OCI-LY3 (cell line): Measurements from ENCODE around the gene NEK9.

Source experiments
- EZH2phosphoT487 ChIP-seq: fragments of 200-600 bp; shearing (Covaris generic); IDR thresholded peaks from 2 replicates; pipeline ENCODE4 v1.6.1; 2018; ENCODE audit warnings: antibody characterized with exemption, mixed run types, low read depth
- TF ChIP-seq, protein P1 (sequence below): fragments of 200-600, 300-600 bp; sonication (generic); IDR thresholded peaks from 2 replicates; pipeline ENCODE4 v1.5.1; 2014; ENCODE audit warnings: antibody characterized with exemption, low read length, low read depth

DNA sequence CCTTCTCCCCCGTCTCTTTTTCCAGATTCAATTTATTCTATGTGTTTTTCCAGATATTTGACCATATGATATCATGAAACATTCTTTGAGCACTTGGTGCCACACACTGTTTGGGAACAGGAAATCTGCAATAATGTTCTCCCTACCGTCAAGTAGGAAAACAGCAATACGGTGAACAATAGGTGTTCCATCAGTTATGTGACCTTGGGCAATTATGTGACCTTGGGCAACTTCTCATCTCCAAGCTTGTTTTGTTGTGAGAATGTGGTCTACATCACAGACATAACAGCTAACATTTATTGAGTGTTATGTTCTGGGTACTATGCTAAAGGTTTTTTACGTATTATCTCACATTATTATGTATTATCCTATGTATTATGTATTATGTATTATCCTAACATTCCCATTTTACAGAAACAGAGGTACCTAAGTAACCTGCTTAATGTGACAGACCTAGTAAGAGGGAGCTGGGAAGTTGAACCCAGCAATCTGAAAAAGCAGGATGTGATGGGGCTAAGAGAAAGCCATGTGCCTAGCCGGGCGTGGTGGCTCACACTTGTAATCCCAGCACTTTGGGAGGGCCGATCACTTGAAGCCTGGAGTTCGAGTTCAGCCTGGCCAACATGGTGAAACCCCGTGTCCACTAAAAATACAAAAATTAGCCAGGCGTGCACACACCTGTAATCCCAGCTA is 1.2 kb upstream of the NEK9 start:
- TF ChIP-seq, protein P1, sequence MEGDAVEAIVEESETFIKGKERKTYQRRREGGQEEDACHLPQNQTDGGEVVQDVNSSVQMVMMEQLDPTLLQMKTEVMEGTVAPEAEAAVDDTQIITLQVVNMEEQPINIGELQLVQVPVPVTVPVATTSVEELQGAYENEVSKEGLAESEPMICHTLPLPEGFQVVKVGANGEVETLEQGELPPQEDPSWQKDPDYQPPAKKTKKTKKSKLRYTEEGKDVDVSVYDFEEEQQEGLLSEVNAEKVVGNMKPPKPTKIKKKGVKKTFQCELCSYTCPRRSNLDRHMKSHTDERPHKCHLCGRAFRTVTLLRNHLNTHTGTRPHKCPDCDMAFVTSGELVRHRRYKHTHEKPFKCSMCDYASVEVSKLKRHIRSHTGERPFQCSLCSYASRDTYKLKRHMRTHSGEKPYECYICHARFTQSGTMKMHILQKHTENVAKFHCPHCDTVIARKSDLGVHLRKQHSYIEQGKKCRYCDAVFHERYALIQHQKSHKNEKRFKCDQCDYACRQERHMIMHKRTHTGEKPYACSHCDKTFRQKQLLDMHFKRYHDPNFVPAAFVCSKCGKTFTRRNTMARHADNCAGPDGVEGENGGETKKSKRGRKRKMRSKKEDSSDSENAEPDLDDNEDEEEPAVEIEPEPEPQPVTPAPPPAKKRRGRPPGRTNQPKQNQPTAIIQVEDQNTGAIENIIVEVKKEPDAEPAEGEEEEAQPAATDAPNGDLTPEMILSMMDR = no peak
- no peak for TF ChIP-seq EZH2phosphoT487
